Lung (tissue), 12 donors: ENCODE data around the gene RGS1. TPM values are rescaled to one million over a fixed set of nuclear protein-coding genes. Genes with fewer than 3 reads are reported as not detected.

ENCODE experiments used
- ATAC-seq: fragments of 200-7000 bp; cut with Tn5 transposase; one replicate; pipeline ENCODE4 v1.9.1; 2020; ENCODE audit warnings: moderate number of reproducible peaks; ENCODE audit not compliant: insufficient read depth, low FRiP score
- DNase-seq, 3 donors: peaks; one replicate each; pipeline ENCODE4 v3.0.0-alpha.2; 2013 to 2017
- H3K27ac ChIP-seq, 2 donors: one replicate each; pipeline ENCODE4 v1.5.1; 2013; ENCODE audit warnings: mild to moderate bottlenecking in 2 of 2, moderate library complexity in 2 of 2, control low read depth in 1 of 2, inconsistent platforms in 1 of 2, low read depth in 1 of 2, low read length in 1 of 2
- H3K27me3 ChIP-seq, 3 donors: one replicate each; pipeline ENCODE4 v1.5.1; 2013; ENCODE audit warnings: low read length in 2 of 3; ENCODE audit not compliant: control insufficient read depth in 3 of 3, insufficient read depth in 3 of 3
- H3K36me3 ChIP-seq, 4 donors: one replicate each; pipeline ENCODE4 v1.5.1; 2013; ENCODE audit warnings: low read length in 4 of 4, mild to moderate bottlenecking in 1 of 4, moderate library complexity in 1 of 4; ENCODE audit not compliant: control insufficient read depth in 4 of 4, insufficient read depth in 4 of 4
- H3K4me1 ChIP-seq, 5 donors: one replicate each; pipeline ENCODE4 v1.5.1; 2013; ENCODE audit warnings: low read length in 5 of 5, mild to moderate bottlenecking in 2 of 5, moderate library complexity in 1 of 5; ENCODE audit not compliant: control insufficient read depth in 5 of 5, insufficient read depth in 5 of 5
- H3K4me3 ChIP-seq: one replicate; pipeline ENCODE4 v1.5.1; 2013; ENCODE audit warnings: mild to moderate bottlenecking, control low read depth, moderate library complexity
- H3K9ac ChIP-seq, 2 donors: one replicate each; pipeline ENCODE4 v1.5.1; 2013; ENCODE audit warnings: low read length in 2 of 2, control low read depth in 1 of 2; ENCODE audit not compliant: insufficient read depth in 1 of 2
- H3K9me3 ChIP-seq, 4 donors: one replicate each; pipeline ENCODE4 v1.5.1; 2013; ENCODE audit warnings: low read length in 3 of 4, mild to moderate bottlenecking in 1 of 4, moderate library complexity in 1 of 4; ENCODE audit not compliant: control insufficient read depth in 4 of 4, insufficient read depth in 3 of 4
- CTCF ChIP-seq: IDR thresholded peaks from 2 replicates; pipeline ENCODE4 v1.5.1; 2012; ENCODE audit warnings: mild to moderate bottlenecking; ENCODE audit errors: control extremely low read depth, extremely low read depth
- WGBS, 2 donors: extraction: QIAGEN DNeasy Blood & Tissue Kit; methylation state at CpG; one replicate each; pipeline ENCODE4 v1.1.7; 2013; 5-methylcytosine and 5-hydroxymethylcytosine counted together
- polyA plus RNA-seq, 2 donors: library from polyadenylated mRNA; stranded (reverse); fragments of 200-250 nt; gene quantifications; one replicate each; pipeline ENCODE4 v1.2.1, GENCODE V29; 2013
- total RNA-seq, 2 donors: library from RNA; depleted of rRNA in 1 of 2; stranded (reverse); fragments of >200 nt in 1 of 2; gene quantifications; one replicate each; pipeline ENCODE4 v1.2.1, GENCODE V29; 2014 to 2021
- donor health status: control.
- donor health status: control.
- donor health status: Bipolar disorder and iron deficiency.
- donor health status: healthy.
- donor health status: DM: yes; HTN: yes; CAD: no.

RGS1 gene
- total and polyA plus RNA-seq, 4 donors, result 7.3 to 86.6 (median 21.0) TPM

GRCh38 chr1:192539297-192540092 lies 36.1 kb upstream of the RGS1 start:
- ATAC-seq (peak; percentile 19), DNase-seq (peak; percentile 64 to 96 (median 95))
- TF ChIP-seq CTCF, result no peak
- Histone ChIP-seq H3K36me3 (no peaks in the 10 kb centered on the region), H3K4me3 (no peak overlapping the region), H3K27ac (peak overlapping the region; percentile 33 to 67), H3K27me3 (no peaks in the 10 kb centered on the region), H3K9me3 (no peaks in the 10 kb centered on the region), H3K9ac (peak overlapping the region in 1 of 2 donors; percentile 53), H3K4me1 (peaks cover 0 to 18% (median 14%) of the 10 kb centered on the region in 5 donors)
- 30 to 49% methylated on average over 4 of the region's 4 CpGs for WGBS, 2 donors

DNA sequence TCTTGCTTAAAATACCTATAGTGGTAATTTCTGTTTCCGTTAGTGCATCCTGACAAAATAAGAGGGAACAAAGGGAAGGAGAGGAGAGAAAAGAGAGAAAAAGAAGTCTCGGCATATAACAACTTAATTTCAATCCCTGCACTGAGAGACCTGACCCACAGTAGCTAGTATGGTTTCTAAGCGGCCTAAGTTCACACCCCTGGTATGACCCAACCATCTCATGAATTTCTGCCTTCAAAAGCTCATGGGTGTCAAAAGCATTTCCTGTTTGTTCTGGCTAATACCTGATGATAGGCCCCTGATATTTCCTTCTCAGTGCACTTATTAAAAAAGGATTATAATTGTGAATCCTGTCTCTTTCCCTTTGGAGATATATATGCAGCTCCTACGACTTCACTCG lies 32.1 kb upstream of the RGS1 start:
- H3K27me3 ChIP-seq, result no peaks in the 10 kb centered on the region
- WGBS, 2 donors, result 94 to 97% methylated on average over 5 of the region's 5 CpGs
- H3K4me3 ChIP-seq, result no peak overlapping the region
- no peak overlapping the region for H3K27ac ChIP-seq
- H3K9me3 ChIP-seq, result no peaks in the 10 kb centered on the region
- ATAC-seq (no peak), DNase-seq (no peak)
- no peak overlapping the region for H3K9ac ChIP-seq
- no peak for TF ChIP-seq CTCF
- no peaks in the 10 kb centered on the region for H3K36me3 ChIP-seq
- peaks cover 0 to 25% (median 12%) of the 10 kb centered on the region in 5 donors for H3K4me1 ChIP-seq

DNA sequence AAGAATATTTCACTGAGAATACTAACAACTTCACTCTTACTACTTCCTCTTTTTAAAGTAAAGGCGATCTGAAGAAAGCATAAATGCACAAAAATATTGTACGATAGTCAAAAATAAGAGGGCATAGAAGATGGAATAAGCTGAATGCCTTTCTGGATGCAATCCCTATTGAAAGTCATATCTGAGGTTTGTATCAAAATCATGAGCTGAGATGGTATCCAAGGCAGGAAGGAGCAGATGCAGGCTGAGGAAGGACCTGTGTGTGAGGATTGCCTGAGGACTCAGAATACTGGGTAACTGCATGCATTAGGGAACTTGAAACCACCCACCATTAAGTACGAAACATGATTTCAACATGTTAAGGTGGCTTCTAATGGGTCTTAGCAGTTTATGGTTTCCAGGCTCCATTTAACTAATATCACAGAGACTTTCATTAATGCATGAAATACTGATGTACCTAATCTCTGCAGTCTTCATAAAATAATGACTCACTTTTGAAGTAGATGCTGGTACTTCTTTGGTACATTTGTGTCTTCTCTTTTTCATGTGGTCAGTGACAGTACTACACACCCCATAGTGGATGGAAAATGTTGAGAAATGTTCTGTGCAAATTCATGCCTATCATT lies 29.6 kb upstream of the RGS1 start:
- Histone ChIP-seq H3K9ac (no peak overlapping the region), H3K36me3 (no peaks in the 10 kb centered on the region), H3K27me3 (no peaks in the 10 kb centered on the region), H3K27ac (no peak overlapping the region), H3K9me3 (no peaks in the 10 kb centered on the region), H3K4me3 (no peak overlapping the region), H3K4me1 (peaks cover 0 to 7% (median 0%) of the 10 kb centered on the region in 5 donors)
- DNase-seq, result peak in 1 of 3 donors; percentile 31
- 52 to 75% methylated on average over 3 of the region's 3 CpGs for WGBS, 2 donors
- no peak for TF ChIP-seq CTCF
- peak; percentile 55 for ATAC-seq
